Medulla oblongata (tissue), 1 donor: ENCODE measurements around the gene SIAE.
"Not testable (repeated sequence)": the region's sequence is repeated elsewhere in the genome, so short reads cannot be mapped to it uniquely, and the experiment has no call there.

ENCODE experiments used
- DNase-seq: peaks from one replicate; pipeline ENCODE4 v3.0.0-alpha.2; 2015; ENCODE audit errors: extremely low spot score

Gene SIAE

GRCh38 chr11:124623861-124624525 is 49.5 kb downstream of the SIAE start:
- no peak for DNase-seq

DNA sequence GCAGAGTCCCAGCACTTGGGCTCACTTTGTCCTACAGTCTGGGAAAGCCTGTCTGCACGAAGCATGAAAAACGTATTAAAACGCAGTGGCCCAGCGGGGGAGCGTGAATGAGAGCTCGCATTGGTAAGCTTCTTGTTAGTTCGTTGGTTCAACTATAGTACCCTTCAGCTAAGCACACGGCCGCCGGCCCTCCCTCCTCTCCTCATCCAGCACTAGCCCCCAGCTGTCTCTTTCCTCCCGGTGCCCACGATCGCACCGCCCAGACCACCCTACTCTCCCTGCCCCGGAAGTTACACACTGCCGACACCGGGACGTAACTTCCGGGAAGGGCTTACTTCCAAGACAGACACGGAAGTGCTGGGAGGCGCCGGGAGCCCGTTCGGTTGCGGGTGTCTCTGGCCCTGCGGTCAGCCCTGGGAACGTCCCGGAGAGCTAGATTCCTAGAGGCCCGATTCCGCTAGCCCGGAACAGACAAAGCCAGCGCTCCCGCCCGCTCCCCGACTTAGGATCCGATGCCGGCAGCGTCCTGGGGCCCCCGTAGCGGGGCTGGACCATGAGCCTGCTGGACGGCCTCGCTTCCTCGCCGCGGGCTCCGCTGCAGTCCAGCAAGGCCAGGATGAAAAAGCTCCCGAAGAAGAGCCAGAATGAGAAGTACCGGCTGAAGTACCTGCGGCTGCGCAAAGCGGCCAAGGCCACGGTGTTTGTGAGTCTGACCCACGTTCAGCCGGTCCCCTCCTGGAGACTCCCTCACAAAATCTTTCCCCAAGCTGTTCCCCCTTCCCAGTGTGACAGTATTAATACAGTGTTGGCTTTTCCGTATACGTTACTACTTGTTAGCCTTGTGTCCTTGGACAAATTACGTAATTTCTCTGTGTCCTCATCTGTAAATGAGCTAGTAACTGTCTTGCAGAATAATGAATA is 50.7 kb downstream of the SIAE start, which contains the start of gene TBRG1:
TSS of gene TBRG1 (plus strand) at position 334 of the 921 bp plus-strand sequence. CDS start at position 554, 220 bp downstream.
- DNase-seq, result peak; percentile 97

DNA sequence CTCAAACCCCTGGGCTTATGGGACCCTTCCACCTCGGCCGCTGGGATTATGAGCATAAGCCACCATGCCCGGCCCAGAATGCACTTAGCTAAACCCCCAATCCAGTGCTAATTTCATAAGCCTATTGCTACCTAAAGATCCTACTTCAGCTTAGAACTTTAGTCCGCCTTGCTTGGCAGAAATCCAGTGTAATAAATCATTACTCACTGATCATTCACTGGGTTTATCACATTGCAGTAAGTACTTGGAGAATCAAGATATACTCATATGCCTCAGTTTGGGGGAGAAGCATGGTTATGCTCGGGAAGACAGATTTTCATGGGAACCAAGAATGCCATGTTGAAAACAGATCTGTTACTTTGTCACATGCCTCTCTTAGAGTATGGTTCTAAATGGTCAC is 54.7 kb downstream of the SIAE start:
- no peak for DNase-seq

GRCh38 chr11:124612567-124613246 is 60.8 kb downstream of the SIAE start:
- no peak for DNase-seq

DNA sequence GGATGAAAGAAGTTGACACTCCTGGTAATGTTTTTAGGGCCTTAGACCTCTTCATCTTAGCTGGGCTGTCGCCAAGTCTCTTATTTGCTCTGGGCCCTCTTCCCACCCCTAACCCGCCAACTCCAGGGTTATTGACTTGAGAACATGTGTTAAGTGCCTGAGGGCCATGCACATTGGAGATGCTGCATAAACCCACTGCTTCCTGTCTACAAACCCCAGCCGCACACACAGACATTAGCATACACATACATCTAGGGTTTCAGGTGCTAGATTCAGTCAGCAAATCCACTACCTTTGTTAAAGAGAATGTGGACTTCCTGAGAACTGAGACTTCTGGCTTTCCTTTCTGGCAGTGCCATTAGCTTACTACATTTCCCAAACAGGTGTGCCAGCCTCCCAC is 61.5 kb downstream of the SIAE start:
- DNase-seq, result no peak

DNA sequence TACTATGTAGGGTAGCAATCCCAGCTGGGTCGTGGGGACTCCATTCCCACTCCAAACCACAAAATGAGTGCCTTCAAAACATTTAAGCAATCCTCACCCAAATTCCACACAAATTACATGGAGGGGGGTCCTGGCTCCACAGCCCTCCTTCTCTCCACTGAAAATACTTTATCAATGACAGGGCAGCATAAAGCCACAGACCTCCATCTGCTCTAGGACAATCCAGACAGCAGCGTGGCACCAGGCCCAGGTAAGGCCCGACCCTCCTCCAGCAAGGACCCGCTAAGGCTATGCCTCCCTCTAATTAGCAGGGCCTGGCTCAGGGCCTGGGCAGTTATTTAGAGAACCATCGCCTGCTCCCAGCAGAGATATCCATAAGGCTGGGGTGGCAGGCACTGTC is 62.5 kb downstream of the SIAE start, which contains the start of gene PANX3:
TSS of gene PANX3 (plus strand) at position 365 of the 400 bp plus-strand sequence. CDS start 129 bp downstream, outside the sequence.
- no peak for DNase-seq

- no peak for DNase-seq
Measured at GRCh38 chr11:124610295-124610694, 63.2 kb downstream of the SIAE start.

- no peak for DNase-seq
Measured at GRCh38 chr11:124608147-124608546, 65.4 kb downstream of the SIAE start.

DNA sequence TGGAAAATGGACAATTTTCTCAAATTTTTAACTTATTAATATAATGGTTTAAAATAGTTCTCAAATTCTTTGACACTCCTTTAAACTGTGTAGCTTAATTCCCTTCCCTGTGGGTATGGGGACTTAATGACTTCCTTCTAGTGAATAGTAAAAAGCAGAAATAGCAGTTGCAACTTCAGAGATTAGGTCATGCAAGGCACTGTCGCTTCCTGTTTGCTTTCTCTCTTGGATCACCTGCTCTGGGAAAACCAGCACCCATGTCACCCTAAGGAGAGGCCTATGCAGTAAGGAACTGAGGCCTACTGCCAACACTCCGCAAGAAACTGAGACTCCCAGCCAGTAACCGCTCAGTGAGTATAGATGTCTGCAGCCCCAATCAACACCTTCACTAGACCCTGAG is 67.8 kb downstream of the SIAE start:
- DNase-seq, result peak; percentile 71

DNA sequence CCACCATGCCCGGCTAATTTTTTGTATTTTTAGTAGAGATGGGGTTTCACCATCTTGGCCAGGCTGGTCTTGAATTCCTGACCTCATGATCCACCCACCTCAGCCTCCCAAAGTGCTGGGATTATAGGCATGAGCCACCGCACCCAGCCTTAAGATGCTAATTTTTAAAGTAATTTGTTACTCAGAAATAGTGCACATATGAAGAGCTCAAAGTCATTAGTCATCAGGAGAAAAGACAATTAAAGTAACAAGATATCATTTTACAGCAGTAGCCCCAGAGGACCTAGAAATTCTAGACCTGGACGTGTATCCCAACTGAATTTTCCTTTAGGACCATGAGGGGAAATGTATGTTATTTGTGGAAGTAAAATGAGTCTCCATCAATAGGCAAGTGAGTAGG is 70.8 kb downstream of the SIAE start:
- DNase-seq, result not testable (repeated sequence)

GRCh38 chr11:124602193-124602592 is 71.3 kb downstream of the SIAE start:
- DNase-seq, result no peak

DNA sequence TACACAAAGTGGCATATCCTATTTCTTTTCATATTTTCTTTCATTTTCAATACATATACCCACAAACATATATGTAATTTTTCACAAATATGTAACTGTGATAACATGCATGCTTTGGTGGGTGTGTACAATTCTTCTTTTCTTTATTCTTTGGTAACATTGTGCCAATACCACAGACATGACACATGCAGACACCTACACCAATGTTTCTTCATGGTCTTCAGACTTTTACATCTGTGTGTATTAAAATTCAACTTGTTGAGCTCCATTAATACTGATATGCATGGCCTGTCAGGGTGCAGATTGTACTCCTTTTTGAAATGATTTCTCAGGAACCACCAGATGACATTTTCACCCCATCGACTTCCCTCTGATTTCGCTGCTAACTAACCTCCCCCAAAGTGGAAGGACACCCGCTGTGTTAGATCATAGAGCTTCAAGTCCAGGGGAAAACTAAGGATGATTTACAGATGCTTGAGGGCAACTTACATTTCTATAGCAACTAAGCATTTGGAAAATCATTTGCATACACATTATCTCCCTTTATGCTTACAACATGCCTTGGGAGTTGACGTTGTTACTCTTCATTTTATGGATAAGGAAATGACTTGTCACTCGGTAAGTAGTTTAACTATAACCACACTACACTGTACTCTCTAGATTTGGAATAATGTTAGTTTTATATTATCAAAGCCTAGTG is 72.8 kb downstream of the SIAE start:
- DNase-seq, result no peak

GRCh38 chr11:124597626-124598025 is 75.9 kb downstream of the SIAE start:
- no peak for DNase-seq

DNA sequence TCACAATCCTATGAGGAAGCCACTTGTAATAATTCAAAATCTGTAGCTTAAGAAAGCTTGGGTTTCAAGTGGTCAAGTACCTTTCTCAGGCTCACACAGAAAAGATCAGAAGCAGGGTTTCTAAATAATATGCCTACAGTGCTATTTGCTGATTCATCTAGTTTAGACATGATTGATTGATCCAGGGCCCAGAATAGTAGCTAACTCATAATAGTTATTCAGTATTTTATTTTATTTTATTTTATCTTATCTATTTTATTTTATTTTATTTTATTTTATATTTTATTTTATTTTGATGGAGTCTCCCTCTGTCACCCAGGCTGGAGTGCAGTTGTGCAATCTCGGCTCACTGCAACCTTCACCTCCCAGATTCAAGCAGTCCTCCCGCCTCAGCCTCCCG is 78.2 kb downstream of the SIAE start:
- no peak for DNase-seq

- no peak for DNase-seq
Measured at GRCh38 chr11:124592627-124593026, 80.9 kb downstream of the SIAE start.

DNA sequence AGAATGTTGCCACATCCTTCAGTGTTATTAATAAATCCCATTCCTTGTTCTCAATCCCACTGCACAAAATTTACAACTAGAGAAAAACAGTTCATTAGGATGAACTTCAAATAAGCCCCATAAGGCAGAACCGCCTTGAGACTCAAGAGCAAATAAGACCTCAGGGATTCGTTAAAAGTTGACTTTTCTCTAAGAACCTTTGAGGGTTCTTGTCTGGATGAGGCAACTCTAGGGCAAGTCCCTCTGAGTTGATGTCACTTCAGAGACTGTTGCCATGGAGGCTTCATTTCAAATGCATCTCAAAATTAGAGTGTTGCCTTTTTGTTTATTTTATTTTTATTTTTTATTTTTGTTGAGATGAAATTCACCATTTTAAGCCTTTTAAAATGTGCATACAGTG is 82.1 kb downstream of the SIAE start:
- no peak for DNase-seq

GRCh38 chr11:124586238-124586860 is 87.2 kb downstream of the SIAE start:
- DNase-seq, result peak; percentile 76

DNA sequence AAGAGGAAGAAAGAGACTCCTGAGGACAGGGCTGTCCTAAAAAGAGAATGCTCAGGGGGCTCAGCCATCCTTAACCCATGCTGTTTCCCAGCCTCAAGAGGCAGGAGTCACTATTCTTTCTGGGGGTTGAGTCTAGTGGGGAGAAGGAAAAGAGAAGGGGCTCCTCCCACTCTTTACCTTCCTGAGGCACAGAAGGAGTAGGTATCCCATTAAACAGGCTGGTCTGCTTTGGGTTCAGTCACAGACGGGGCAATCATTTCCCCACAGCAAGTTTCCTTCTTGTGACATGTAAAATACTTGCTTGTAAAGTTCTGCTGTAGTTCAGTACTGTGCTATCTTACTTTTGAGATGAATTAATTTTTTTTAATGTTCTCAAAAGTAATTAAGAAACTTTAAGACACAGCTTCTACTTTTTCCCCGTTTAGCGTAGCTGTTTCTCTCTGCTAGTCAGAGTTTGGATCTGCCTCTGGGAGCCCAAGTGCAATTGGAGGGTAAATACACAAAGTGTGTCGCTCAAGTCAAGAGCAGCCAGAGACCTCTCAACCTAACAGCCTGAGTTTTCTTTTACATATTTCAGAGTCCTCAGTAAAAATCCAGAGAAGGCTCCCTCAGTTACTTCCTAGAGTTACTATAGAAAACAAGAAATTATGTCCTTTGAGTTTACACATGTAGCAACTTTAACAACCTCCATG is 88.7 kb downstream of the SIAE start:
- no peak for DNase-seq

- DNase-seq, result no peak
Measured at GRCh38 chr11:124583781-124584180, 89.8 kb downstream of the SIAE start.
